Measurements from ENCODE around the gene C2orf72.
A peak's percentile ranks its signal among the peaks of the same experiment; 100 is the strongest.

C2orf72 gene

DNA sequence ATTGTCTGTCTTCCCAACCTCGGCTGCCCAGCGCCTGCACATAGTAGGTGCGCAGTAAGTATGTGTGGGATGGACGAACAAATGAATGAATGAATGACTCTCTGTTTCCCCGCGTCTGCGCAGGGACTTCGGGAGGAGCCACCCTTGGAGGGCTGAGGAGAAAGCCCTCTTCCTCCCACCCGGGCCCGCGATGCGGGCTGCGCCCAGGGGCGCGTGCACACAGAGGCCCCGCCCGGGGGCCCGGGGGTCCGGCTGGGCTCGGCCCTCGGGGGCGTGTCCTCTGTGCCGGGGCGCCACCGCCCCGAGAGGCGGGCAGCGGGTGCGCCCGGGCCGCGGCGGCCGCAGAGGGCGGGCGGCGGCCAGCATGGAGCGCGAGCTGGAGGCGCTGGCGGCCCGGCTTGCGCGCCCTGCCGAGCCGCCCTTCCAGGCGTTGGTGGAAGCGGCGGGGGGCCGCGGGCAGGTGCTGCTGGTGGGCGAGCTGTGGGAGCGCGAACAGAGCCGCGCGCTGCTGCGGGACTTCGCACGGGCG, at the start of gene C2orf72:
C2orf72 (plus strand) TSS at position 322 of the 529 bp plus-strand sequence; CDS start at position 365, 43 bp downstream.
- Histone ChIP-seq H3K4me1 (ENCODE audit: control insufficient read depth, low read length) (peaks cover 8% of the 10 kb centered on the region), H3K27ac (ENCODE audit: low read depth, low read length) (no peak within 1 kb of the TSS), H3K79me2 (ENCODE audit: control insufficient read depth, low read length) (no peaks in the 10 kb centered on the region), H3K9me2 (replicated peaks; ENCODE audit: control insufficient read depth, low read length) (no peaks in the 10 kb centered on the region), H3F3A (ENCODE audit: control insufficient read depth, insufficient read depth) (no peaks in the 10 kb centered on the region), H3K36me3 (ENCODE audit: control insufficient read depth, low read length) (no peaks in the 10 kb centered on the region), H3K27me3 (ENCODE audit: control insufficient read depth, low read length) (peaks cover 40% of the 10 kb centered on the region), H3K9me3 (ENCODE audit: control insufficient read depth, insufficient read depth, low read length) (no peaks in the 10 kb centered on the region), H3K4me2 (ENCODE audit: low read length) (peak within 1 kb of the TSS; percentile 15; the same call in 1 of the 2 replicates), H3K4me3 (ENCODE audit: low read length) (no peak within 1 kb of the TSS), H4K20me1 (ENCODE audit: control insufficient read depth, insufficient read depth, low read depth, low read length) (no peaks in the 10 kb centered on the region)
- TF ChIP-seq EZH2phosphoT487 (IDR thresholded peaks at IDR 0.05; ENCODE audit: borderline replicate concordance, low read length) (no peak), CTCF (IDR thresholded peaks at IDR 0.05; ENCODE audit: low read depth, low read length, poor library complexity, severe bottlenecking) (no peak)

DNA sequence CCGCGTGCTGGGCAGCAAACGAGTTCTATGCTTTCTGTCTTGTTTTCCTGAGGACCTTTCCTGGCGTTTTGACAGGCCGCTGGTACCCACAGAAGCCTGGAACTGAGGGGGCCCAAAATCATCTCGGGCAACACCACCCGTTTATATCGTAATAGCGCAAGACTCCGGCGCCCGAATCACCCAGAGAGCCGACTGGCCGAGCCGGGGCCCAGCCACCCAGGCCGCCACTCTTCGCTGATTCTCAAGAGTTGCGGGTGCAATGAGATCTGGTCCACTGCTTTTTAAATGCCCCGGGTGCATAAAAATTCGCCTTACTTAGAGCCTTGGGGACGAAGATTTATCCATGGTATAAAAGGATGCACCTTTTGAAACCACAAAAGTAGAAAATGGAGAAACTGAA, 47.6 kb upstream of the C2orf72 start:
- Histone ChIP-seq H3K27ac (ENCODE audit: low read depth, low read length) (no peak overlapping the region), H3K4me1 (ENCODE audit: control insufficient read depth, low read length) (peaks cover 6% of the 10 kb centered on the region), H3K79me2 (ENCODE audit: control insufficient read depth, low read length) (no peaks in the 10 kb centered on the region), H4K20me1 (ENCODE audit: control insufficient read depth, insufficient read depth, low read depth, low read length) (no peaks in the 10 kb centered on the region), H3K9me2 (replicated peaks; ENCODE audit: control insufficient read depth, low read length) (no peaks in the 10 kb centered on the region), H3K9me3 (ENCODE audit: control insufficient read depth, insufficient read depth, low read length) (no peaks in the 10 kb centered on the region), H3K36me3 (ENCODE audit: control insufficient read depth, low read length) (no peaks in the 10 kb centered on the region), H3K4me2 (ENCODE audit: low read length) (no peak overlapping the region), H3K27me3 (ENCODE audit: control insufficient read depth, low read length) (0 out of 2 replicates have a peak, but pooled peaks cover 3% of the 10 kb centered on the region), H3K4me3 (ENCODE audit: low read length) (no peak overlapping the region), H3F3A (ENCODE audit: control insufficient read depth, insufficient read depth) (no peaks in the 10 kb centered on the region)
- TF ChIP-seq CTCF (IDR thresholded peaks at IDR 0.05; ENCODE audit: low read depth, low read length, poor library complexity, severe bottlenecking), result no peak
- no peak for TF ChIP-seq EZH2phosphoT487 (IDR thresholded peaks at IDR 0.05; ENCODE audit: borderline replicate concordance, low read length)

DNA sequence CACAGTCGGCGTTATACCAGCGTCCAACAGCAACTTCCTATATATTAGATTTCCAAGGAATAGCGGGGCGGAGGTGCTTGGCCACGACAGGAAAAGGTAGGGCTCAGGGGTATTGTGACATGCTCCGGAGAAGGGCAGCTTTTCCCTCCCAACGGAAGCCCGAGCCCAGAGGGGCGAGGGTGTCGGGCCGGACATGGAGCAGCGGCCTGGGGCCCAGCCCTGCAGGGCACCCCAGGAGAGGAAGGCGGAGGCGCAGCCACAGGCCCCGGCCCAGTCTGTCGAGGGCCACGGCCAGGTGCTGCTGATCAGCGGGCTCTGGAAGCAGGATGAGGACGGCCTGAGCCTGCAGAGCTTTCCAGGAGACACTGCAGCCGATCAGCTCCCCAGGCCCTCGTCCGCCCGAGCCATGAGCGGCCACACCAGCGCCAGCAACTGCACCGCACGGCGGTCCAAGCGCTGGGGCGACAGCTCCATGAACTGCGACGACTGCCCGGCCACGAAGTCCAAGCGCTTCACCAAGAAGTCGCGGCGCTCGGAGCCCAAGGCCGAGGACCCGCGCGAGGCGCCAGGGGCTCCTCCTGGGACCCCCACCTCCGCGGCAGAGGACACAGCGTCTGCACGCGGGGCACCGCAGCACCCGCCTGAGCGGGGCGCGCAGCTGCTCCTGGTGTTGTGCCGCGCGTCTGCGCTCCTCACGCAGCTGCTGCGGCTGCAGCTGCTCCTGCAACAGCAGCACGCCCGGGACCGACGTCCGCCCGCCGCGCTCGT, 47.0 kb upstream of the C2orf72 start:
- Histone ChIP-seq H3K4me3 (ENCODE audit: low read length) (no peak overlapping the region), H3K4me1 (ENCODE audit: control insufficient read depth, low read length) (peaks cover 6% of the 10 kb centered on the region), H3K27ac (ENCODE audit: low read depth, low read length) (no peak overlapping the region), H3K9me2 (replicated peaks; ENCODE audit: control insufficient read depth, low read length) (no peaks in the 10 kb centered on the region), H3K27me3 (ENCODE audit: control insufficient read depth, low read length) (0 out of 2 replicates have a peak, but pooled peaks cover 3% of the 10 kb centered on the region), H3K79me2 (ENCODE audit: control insufficient read depth, low read length) (no peaks in the 10 kb centered on the region), H3F3A (ENCODE audit: control insufficient read depth, insufficient read depth) (no peaks in the 10 kb centered on the region), H3K9me3 (ENCODE audit: control insufficient read depth, insufficient read depth, low read length) (no peaks in the 10 kb centered on the region), H3K36me3 (ENCODE audit: control insufficient read depth, low read length) (no peaks in the 10 kb centered on the region), H4K20me1 (ENCODE audit: control insufficient read depth, insufficient read depth, low read depth, low read length) (no peaks in the 10 kb centered on the region), H3K4me2 (ENCODE audit: low read length) (no peak overlapping the region)
- no peak for TF ChIP-seq EZH2phosphoT487 (IDR thresholded peaks at IDR 0.05; ENCODE audit: borderline replicate concordance, low read length)
- no peak for TF ChIP-seq CTCF (IDR thresholded peaks at IDR 0.05; ENCODE audit: low read depth, low read length, poor library complexity, severe bottlenecking)
